GM19035 (cell line): ENCODE data around the gene TXNDC5.
"Not testable (repeated sequence)": the region's sequence is repeated elsewhere in the genome, so short reads cannot be mapped to it uniquely, and the experiment has no call there.

Experiments used
- ATAC-seq: cut with Tn5 transposase; IDR thresholded peaks from one replicate; pipeline ENCODE4 v1.9.1; 2021; ENCODE audit not compliant: unreplicated experiment

The TXNDC5 gene

GRCh38 chr6:7914991-7915789, 4.6 kb upstream of the TXNDC5 start:
- no peak for ATAC-seq

GRCh38 chr6:7914311-7914710, 3.7 kb upstream of the TXNDC5 start:
- no peak for ATAC-seq

DNA sequence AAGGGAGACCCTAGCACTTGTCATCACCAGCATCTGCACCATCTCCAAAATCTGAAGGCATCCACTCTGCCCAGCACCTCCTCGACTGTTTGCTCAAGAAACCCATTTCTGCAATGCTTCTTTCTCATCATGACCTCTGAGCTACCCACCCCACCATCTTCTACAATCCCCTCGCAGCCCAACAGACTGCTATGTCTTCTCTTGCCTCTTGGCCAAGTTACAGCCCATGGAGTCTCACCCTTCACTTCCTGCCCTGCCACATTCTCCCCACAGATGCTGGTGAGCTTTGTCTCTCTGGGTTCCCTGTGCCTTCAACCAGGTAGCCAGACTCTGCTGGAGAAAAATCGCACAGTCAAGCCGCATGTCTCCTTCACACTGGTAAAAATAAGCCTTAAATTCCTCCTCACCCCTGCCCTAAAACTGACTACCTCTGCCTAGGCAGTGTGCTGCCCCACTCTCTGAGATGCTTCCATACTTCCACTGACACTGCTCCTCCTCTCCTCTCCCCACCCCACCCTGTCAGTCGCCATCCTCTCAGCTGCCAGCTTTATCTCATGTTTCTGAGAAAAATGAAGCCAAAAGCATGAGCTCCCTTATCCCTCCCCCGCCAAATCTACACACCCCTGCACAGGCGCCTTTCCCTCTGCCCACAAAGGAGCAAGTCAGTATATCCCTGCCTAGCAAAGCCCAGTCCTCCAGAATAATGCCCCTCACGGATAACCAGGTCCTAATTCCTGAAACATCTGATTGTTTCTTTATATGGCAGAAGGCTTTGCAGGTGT, 2.3 kb upstream of the TXNDC5 start:
- no peak for ATAC-seq

GRCh38 chr6:7912024-7912423, 1.4 kb upstream of the TXNDC5 start:
- ATAC-seq = no peak

DNA sequence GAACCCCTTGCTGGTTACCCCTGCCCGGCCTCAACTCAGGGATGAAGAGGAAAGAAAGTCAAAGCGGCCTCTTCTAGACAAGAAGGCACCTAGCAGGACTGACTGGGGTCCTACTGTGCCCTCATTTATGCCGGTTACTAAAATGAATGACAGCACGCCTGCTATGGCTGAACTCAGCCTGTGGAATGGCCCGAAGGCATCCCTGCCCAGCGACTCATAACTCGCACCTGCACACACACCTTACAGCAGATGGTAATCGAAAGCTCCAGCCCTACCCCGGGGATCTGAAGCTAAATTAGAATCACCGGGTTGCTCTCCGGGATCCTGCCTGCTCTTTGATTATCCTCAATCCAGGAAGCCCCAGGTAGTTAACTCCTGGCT, 747 bp upstream of the TXNDC5 start:
- no peak for ATAC-seq

DNA sequence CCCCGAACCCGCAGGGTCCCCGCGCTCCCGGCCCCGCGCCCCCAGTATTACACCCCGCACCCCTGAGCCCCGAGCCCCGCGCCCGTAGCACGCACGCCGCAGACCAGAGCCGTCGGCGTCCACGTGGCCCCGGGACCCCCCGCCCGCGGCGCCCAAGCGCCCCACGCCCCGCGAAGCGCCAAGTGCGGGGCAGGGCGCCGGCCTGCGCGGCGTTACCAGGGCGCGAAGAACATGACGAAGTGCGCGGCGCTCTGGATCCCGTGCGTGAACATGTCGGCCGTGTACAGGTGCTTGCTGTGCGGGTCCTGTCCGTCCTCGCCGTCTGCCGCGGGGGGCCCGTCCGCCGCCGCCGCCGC, 312 bp downstream of the TXNDC5 start:
- ATAC-seq = peak; percentile 21

GRCh38 chr6:7909323-7910276, 988 bp downstream of the TXNDC5 start:
- ATAC-seq = peak; percentile 30

GRCh38 chr6:7907159-7907558, 3.4 kb downstream of the TXNDC5 start:
- no peak for ATAC-seq

DNA sequence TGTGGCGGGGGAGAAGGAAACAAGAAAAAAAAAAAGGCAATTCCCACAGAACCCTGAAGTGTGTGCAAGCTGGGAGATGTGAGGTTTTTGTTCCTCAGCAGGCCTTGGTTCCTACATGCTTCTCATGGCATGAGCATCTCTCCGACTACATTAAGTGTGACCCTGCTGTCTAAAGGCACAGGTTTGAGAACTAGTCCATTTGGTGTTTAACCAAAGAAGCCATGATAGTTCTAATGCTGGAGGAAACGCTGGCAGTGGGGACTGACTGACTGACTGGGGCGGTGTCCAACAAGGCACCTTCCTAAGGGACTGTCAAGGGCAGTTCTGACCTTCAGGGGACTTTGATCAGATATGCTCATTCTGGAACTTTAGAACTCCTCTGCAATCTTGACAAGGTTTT, 3.8 kb downstream of the TXNDC5 start:
- ATAC-seq = no peak

DNA sequence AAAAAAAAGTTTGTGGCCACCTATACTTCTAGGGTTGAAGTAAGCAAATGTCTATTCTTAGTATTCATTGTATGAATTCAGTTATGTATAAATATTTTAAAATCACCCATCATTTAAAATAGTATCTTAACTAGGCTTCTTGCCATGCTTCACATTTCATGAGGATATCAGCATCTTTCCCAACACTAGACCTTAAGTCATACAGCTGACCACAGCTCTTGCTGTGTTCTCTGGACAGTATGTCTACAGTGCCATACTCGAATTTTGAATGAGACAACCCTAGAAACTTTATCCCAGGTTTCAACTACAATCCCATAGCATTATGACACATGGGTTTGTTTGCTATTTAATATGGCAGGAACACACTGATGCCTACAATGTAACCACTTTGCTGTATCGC, 5.2 kb downstream of the TXNDC5 start:
- no peak for ATAC-seq

DNA sequence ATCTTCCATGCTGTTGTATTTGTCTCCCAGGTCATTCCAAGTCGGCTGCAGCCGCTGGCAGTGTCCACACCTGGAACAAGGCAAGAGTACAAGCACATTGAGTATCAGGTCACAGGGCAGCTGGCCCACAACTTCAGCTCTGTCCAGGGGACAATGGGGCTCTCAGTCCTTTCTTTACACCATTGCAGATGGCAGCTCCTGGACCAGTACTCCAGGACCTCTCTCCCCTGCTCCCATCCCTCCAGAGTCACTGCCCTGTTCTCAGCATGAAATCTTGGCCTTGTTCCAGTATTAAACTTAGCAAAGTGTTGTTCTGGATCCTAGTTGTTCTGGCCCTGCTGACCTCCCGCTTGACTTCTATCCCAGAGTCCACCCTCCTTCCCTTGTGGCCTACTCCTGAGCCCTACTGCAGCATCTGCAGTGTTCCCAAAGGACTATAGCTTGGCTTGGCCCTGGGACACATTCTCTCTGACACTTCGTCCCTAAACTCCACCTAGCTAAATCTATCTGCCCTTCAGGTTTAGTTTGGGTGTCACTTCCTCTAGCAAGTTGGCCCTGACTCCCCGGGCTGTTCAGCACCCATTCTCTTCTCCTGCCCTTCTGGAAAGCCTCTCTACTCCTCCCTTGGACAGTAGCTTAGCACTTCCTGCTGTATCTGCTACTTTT, 5.8 kb downstream of the TXNDC5 start:
- ATAC-seq = no peak

GRCh38 chr6:7903673-7904072, 6.9 kb downstream of the TXNDC5 start:
- no peak for ATAC-seq

DNA sequence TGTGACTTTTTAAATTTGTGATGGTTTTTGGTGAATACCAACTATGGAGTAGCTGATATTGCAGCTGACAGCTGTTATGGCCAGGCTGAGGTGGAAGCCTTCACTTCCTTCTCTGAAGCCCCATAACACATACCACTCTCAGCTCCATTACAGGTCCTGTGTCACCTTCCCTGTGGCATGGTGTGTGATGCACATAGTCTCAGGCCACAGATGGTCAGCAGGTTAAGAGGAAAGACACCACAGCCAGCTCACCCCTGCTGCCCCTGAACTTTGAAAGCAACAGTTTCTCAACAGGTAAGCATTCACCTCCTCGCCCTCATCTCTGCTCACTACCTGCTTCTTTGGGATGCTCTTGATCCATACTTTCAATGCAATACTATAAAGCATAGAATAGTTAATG, 7.7 kb downstream of the TXNDC5 start:
- no peak for ATAC-seq

GRCh38 chr6:7902221-7902620, 8.4 kb downstream of the TXNDC5 start:
- ATAC-seq = no peak

DNA sequence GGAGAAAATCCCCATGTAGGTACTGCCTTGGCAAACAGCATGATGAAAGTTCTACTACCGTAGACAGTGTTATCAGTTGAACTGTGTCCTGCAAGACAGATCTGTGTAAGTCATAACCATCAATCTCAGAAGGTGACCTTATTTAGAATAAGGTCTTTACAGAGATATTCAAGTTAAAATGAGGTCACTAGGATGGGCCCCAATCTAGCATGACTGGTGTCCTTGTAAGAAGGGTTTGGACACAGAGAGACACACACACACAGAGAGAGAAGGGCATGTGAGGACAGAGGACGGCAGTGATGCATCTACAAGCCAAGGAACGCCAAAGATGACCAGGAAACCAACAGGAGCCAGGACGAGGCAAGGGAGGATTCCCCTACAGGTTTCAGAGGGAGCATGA, 8.8 kb downstream of the TXNDC5 start:
- no peak for ATAC-seq

DNA sequence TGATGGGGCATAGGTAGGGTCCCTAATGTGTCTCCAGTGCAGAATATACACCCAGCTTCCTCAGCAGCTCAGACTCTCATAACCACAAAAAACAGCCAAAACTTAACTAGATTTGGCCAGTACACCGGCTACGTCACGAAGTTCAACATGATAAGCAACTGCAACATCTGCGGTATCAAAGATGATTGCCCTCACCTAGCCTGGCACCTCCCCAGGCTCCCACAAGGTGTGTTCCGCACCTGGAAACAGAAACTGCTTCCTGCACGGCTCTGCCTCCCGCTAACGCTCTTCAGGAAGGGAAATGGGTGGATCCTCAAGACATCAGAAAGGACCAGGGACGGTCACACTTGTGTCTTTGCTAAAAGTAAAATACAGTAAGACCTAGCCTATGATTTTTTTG, 9.5 kb downstream of the TXNDC5 start:
- ATAC-seq = no peak

DNA sequence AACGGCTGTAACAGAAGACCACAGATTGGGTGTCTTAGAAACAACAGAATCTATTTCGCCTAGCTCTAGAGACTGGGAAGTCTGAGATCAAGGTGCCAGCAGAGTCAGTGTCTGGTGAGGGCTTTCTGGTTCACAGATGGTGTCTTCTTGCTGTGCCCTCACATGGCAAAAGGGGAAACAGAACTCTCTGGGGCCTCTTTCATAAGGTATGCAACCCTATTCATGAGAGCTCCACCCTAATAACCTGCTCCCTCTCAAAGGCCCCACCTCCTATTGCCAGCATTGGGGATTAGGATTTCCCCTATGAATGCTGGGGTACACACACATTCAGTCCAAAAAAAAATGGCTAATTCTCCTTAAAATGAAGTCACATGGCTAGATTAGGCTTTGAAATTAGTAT, 10.0 kb downstream of the TXNDC5 start:
- no peak for ATAC-seq

DNA sequence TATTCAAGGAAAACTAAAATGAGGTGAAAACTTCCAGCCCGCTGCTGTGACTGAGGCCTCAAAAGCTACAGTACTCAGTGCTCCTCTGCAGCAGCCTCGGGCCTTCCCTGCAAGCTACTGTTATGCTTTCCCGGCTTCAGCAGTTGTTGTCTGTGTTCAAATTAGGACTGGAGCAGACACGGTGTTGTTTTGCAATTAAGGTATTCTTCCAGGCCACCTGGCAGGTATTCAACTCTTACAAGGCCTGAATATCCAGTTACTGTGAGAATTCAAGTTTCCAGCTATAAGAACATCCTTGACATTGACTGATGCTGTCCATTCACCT, 10.7 kb downstream of the TXNDC5 start:
- no peak for ATAC-seq

GRCh38 chr6:7899101-7899888, 11.3 kb downstream of the TXNDC5 start:
- ATAC-seq = no peak

DNA sequence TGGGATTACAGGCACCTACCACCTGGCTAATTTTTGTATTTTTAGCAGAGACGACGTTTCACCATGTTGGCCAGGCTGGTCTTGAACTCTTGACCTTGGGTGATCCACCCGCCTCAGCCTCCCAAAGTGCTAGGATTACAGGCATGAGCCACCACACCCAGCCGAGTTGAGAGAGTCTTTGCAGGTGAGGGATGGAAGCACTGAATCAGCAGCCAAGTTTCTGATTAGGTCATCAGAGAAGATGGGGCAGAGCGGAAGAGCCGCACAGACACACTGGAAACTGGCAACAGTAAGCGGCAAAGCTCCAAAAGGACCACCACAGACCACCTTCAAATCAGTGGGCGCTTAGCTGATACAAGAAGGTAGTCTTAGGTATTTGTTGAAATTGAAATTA, 12.4 kb downstream of the TXNDC5 start:
- ATAC-seq = not testable (repeated sequence)
